GM19328 (cell line): ENCODE measurements around the gene TTYH2.
"Not testable (repeated sequence)": the region's sequence is repeated elsewhere in the genome, so short reads cannot be mapped to it uniquely, and the experiment has no call there.

ENCODE experiments used
- ATAC-seq: cut with Tn5 transposase; IDR thresholded peaks from one replicate; pipeline ENCODE4 v1.9.1; 2021; ENCODE audit warnings: mild to moderate bottlenecking, moderate library complexity; ENCODE audit not compliant: unreplicated experiment

Gene TTYH2, protein sequence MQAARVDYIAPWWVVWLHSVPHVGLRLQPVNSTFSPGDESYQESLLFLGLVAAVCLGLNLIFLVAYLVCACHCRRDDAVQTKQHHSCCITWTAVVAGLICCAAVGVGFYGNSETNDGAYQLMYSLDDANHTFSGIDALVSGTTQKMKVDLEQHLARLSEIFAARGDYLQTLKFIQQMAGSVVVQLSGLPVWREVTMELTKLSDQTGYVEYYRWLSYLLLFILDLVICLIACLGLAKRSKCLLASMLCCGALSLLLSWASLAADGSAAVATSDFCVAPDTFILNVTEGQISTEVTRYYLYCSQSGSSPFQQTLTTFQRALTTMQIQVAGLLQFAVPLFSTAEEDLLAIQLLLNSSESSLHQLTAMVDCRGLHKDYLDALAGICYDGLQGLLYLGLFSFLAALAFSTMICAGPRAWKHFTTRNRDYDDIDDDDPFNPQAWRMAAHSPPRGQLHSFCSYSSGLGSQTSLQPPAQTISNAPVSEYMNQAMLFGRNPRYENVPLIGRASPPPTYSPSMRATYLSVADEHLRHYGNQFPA

DNA sequence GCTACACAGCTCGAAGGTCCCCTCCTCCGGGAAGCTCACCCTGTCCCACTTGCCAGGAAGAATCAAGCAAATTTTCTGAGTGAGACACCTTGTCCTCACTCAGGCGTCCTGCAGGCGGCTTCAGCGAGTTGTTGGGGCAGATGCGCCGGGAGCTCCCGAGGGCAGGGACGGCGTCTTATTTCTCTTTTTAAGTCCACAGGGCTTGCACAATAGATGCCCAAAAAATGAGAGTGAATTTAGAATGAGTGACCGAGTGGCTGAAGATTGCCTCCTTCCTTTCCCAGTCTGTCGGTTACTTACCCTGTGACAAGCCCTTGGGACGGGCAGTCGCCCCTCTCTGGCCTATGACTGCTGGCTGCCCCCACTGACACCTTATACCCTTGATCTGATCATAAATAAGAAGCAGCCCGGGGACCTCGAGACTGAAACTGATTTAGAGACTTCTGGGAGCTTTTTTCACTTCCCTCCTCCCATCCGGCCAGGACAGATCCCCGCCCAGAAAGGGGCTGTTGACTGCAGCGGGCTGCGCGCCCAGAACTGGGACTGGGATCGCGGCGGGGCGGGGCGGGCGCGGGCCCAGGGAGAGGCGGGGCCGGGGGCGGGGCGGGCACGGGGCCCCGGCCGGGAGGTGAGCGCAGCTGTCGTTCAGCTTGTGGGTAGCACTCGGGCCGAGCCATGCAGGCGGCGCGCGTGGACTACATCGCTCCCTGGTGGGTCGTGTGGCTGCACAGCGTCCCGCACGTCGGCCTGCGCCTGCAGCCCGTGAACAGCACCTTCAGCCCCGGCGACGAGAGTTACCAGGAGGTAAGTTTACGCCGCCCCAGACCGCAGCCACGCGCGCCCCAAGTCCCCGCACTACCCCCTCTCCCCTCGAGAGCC is at the start of gene TTYH2:
TSS of gene TTYH2 (plus strand) at position 659 of the 879 bp plus-strand sequence. CDS start at position 676, 17 bp downstream.
- ATAC-seq, result peak; percentile 46

DNA sequence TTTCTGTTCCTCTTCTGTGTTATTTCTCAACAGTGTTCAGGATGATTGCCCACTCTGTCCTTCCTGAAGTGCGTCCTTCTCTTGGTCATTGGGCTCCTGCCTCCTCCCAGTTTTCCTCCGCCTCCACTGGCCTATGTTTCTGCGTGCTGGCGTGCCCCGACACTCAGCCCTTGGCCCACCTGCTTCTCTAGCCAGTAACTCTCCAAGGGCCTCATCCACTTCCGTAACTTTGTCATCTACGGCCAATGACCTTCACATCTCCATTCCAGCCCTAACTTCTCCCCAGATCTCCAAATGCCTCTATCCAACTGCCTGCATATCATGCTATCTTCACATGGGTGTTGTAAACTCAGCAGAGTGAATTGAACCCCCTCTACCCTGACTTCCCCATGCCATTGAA is 49.5 kb upstream of the TTYH2 start:
- ATAC-seq, result no peak

DNA sequence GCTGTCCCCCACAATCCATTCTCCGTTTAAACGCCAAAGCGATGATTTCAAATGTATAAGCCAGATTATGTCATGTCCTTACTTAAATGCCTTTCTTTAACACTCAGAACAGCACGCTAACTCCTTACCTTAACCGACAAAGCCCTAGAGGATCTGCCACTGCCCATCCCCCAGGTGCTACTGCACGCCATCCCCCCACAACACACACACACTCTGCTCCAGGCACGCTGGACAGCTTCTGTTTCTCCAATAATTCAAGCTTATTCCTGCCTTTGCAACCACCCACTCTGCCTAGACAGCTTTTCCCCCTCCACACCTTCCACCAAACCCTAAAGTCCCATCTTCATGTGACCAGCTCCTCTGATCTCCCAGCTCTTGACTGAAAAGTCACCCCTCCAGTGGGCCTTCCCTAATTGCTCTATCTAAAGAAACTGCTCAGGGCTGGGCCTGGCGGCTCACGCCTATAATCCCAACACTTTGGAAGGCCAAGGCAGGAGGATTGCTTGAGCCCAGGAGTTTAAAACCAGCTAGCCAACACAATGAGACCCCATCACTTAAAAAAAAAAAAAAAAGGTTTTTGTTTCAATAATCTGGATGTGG is 48.8 kb upstream of the TTYH2 start:
- no peak for ATAC-seq

DNA sequence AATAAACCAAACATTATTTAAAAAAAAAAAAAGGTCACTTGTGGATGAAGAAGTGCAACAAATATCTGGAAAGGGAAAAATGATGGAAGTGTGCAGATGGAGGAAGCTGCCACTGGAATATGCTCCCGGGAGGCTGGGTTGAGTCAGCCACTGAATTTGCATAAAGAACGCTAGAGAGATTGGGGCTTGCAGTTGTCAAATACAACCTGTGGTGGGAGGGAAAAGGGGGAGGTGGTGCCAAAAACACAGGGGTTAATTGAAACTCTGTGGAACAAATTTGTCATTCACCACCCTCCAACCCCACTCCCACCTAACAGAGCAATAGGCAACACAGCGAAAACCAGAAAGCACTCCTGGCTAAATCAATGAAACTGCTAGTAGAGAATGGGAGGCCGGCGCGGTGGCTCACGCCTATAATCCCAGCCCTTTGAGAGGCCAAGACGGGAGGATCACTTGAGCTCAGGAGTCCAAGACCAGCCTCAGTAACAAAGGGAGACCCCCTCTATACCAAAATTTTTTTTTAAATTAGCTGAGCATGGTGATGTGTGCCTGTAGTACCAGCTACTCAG is 47.5 kb upstream of the TTYH2 start:
- no peak for ATAC-seq

DNA sequence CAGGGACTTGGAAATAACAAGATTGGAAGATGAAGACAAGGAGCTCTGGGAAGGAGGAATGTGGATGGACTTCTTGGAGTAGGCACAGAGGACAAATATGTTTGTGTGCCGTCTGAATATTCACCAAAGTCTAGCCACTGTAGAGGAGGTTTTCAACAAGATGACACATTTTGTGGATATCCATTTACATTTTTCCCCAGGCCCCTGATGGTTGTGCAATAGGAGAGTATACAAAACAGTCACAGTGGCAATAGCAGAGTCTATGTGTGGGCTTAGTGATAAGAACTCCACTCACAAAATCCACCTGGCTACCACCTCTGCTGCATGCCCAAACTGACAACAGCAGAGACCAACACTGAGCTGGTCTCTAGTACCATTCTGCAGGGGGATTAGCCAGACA is 42.4 kb upstream of the TTYH2 start:
- ATAC-seq, result no peak

DNA sequence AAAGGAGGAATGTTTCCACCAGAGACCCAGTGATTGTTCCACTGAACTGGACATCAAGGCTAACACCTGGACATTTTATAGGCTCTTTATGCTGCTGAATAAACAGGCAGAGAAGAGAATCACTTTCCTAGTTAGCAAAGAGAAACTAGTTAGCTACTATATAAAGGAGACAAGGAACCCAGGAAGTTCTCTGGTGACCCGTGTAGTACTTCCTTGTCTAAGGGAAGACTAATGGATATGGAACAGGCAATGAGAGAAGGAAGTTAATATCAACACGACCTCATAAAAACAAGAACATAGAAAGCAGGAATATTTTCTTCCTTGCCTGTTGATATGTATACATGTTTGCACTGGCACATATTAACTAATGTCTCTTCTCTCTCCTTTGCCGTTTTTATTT is 40.7 kb upstream of the TTYH2 start:
- ATAC-seq, result no peak

DNA sequence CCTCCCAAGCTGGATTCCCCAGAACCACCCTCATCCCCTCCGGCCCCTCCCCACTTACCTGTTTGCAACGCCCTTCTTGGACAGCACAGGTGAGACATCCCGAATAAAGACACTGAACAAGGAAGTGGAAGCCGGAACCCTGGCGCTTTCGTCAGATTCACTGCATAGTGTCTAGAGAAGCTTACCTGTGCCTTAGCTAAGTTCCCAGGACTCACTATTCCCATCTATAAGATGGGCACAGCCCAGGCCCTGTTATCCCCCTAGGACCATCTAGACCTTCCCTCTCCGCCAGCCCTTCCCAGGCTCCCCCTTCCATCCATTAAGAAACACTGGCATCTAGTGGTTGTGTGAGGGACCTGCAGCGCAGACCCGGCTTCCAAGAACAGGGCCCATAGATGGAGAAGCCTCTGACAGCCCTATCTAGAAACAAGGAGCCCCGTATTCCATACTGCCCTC is 36.8 kb upstream of the TTYH2 start:
- ATAC-seq, result no peak

DNA sequence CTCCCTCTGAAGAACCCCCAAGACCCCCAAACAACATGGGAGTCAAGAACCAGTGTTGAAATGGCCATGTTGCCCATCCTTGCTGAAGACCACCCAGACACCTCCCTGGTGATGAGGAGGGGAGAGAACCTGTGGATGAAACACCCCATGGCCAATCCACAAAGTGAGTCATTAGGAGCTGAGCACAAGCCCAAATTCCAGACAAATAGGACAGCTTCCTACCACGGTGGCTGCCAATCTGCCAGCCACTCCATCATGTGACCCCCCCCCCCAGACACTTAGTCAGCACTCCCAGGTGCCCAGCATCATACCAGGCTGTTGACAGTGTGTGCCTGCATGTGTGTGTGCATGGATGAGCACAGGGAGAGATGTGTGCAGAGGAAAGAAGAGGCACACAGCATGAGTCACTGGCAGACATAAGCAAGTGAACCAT is 36.3 kb upstream of the TTYH2 start:
- ATAC-seq, result no peak

DNA sequence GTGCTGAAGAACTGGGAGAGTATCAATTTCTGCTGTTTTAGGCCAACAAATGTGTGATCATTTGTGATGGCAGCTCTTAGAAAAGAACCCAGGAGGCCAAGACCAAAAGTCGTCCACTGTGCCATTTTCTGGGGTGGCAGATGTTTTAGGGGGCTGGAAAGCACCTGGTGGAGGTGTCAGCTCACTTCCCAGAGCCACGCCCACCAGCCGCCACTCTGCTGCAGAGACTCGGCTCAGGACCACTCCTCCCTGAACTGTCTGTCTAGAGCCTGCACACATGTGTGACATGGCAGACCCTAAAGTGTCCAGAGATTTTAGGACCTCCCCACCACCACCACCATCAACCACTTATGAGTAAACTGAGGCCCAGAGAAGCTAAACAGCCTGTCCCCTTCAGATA is 33.8 kb upstream of the TTYH2 start:
- ATAC-seq, result no peak

DNA sequence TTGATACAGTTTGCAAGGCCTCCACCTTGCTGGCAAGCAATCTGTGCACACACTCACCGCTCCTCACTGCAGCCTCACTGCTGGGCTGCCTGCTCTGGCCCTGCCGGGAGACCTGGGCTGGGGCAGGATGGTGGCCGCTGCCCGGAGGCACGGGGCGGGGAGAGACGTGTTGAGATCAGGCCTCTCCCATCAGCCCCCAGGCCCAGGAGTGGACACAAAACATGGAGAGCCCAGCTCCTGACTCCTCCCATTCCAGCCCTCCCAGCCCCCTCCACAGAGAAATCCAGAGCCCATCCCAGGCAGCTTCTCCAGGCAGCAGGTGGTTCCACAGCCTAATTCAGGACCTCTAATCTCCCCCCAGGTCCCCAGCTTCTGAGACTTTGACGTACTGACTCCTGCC is 33.0 kb upstream of the TTYH2 start:
- no peak for ATAC-seq

DNA sequence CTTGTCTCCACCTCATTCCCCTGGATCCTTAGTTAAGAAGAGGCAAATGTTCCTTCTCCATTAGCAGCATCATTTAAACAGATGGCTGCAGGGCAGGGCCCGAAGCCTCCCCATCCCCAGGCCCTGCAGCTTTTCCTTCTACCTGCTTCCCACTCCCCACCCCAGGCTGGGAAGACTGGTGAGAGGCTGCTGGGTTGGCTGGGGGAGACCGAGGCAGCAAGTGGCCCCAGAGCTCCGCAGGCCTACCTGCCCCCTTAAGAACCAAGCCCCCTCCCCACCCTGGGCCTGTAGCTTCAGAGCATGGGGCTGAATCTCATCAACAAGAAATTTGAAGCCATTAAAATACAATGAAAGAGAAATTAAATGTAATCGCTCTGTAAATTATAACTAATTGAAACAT is 32.0 kb upstream of the TTYH2 start:
- ATAC-seq, result no peak

DNA sequence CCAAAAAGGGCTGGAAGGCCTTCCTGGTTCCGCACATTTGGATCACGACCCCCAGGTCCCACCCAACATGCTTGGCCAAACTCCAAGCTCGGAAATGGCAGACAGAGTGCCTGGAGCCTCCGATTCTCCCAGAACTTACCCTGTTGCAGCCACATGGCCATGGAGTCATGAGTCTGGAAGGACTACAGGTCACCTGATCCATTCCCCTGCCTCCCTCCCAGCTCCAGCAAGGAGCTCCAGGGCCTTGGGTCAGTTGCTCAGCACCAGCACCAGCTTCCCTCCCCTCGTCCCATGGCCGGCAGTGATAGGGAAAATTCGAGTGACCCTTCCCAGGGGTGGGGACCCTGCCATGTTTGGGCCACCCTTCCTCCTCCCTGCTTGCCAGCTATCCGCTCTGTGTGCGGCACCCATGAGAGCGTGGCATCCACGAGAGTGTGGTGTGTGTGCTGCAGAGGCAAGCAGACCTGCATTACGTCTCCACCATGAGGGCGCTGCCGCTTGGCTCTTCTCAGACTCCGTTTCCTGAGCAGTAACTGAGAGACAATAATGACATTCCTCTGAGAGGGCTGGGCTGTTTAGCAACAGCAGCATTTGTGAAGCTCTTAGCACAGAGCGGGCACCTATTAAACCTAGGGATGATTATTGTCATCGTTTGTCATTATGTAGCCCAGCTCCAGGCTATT is 31.2 kb upstream of the TTYH2 start:
- ATAC-seq, result no peak

DNA sequence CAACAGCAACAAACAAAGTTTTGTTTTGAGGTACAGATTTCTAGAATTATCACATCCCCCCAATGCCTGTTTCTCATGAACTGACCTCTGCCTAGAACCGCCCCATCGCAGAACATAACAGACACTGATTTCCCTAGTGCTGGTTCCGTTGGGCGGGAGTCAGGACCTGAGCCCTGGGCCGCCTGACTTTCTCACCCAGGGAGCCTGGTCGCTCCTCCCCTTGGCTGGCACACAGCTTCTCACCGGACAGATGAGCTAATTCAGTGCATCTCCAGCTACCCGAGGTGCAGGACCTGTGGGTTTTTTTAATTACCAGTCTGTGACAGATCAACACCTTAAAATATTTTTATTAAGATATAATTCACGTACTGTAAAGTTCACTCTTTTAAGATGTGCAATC is 30.0 kb upstream of the TTYH2 start:
- ATAC-seq, result no peak

DNA sequence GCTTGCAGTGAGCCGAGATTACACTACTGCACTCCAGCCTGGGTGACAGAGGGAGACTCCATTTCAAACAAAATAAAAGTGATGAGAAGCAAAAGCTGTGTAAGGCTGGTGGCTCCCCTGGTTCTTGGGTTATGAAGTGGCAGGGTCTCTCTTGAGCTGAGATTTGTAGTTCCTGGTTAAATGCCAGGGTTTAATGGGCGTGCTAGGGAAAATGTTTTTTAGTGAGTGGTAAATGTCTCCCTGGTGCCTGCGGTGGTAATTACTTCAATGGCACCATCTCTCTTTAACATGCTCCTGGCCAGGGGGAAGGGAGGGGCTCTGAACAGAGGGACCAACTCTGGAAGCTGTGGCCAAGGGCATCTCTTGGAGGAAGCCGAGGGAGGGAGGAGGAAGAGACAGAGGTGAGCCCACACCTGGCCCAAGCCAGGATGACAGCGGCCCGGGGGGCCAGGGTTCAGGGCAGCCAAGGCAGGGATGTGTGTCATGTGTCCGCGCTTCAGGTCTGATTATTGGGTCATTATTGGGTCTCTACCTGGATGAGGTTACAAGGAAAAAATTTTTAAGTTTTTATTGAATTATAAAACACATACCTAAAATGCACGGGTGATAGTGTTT is 27.7 kb upstream of the TTYH2 start:
- ATAC-seq, result no peak

DNA sequence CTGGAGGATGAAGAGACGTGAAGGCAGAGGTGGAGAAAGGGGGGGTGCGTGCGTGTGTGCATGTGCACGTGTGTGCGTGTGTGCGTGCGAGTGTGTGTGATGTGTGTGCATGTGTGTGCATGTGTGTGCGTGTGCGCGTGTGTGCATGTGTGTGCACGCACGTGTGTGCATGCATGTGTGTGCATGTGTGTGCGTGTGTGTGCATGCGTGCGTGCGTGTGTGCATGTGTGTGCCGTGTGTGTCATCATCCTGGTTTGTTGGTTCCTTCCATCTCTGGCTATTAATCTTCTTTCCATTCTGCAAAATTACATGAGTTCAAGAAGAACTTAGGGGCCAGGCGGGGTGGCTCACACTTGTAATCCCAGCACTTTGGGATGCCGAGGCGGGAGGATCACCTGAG is 26.9 kb upstream of the TTYH2 start:
- no peak for ATAC-seq

DNA sequence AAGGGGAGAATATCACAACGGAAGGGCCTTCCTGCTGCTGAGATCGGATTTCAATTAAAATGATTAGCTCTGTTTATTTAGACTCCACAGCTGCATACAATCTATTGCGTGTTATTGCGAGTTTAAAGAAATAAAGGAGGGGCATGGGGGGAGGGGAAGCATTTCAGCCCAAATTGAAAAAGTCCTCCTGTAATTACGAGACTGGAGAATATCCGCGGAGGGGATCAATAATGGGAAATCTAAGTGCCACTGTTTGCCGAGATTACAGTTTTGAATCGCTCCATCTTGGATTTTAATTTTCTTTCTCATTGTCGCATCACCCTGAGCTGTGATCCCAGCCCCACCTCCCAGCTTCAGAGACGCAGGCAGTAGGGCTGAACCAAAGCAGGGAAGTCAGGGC is 25.6 kb upstream of the TTYH2 start:
- ATAC-seq, result no peak

DNA sequence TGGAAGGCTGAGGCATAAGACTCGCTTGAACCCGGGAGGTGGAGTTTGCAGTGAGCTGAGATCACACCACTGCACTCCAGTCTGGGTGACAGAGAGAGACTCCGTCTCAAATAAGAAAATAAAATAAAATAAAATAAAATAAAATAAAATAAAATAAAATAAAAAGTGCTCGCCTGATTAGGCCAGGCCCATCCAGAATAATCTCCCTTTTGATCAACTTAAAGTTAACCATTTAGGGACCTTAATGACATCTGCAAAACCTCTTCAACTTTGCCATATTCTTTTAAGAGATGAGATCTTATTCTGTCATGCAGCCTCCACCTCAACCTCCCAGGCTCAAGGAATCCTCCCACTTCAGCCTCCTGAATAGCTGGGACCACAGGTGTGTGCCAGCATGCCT is 24.7 kb upstream of the TTYH2 start:
- ATAC-seq, result not testable (repeated sequence)

DNA sequence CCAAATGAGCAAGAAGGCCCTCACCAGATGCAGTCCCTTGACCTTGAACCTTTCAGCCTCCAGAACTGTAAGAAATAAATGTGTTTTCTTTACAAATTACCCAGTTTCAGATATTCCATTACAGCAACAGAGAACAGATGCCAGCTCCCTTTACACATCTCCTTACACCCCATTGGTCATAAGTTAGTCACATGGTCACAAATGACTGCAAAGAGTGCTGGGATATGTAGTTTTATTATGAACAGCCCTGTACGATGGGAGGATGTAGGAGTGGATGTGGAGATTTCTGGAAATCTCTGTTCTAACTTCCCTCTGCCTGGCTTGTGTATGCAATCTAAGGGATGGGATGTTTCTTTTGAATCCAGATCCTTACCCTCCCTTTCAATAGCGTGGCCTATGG is 23.2 kb upstream of the TTYH2 start:
- ATAC-seq, result peak; percentile 67

DNA sequence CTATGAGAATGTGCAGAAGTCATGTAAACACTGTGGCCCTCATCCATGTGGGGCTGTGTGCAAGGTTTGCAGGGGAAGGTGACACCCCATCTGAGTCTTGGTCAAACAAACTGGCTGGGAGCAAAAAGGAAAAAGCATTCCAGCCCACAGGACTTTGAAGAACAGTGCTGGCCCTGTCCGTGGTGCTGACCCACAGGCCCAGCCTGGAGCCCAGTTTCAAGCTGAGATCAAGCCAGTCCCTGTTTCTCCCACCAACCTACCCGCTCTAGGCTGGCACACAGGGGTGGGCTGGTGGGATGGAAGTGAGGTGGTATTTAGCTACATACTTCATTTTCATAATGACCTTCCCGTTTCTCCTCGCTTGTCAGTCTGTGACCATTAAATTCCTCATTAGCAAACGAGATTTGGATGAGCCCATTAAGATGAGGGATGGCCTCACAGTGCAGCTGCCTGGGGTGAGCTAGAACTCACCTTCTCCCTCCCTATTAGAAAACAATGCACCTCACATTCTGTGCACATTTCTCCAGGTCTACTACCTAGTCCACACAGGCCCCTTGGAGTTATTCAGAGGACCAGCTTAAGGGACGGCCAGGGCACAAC is 22.5 kb upstream of the TTYH2 start:
- no peak for ATAC-seq
